ENCODE measurements around the gene MRPL24. TPM values are rescaled to one million over a fixed set of nuclear protein-coding genes. Genes with fewer than 3 reads are reported as not detected.

Gene MRPL24
- total and polyA plus RNA-seq, 10 donors = 15.2 to 83.5 (median 41.0) TPM

DNA sequence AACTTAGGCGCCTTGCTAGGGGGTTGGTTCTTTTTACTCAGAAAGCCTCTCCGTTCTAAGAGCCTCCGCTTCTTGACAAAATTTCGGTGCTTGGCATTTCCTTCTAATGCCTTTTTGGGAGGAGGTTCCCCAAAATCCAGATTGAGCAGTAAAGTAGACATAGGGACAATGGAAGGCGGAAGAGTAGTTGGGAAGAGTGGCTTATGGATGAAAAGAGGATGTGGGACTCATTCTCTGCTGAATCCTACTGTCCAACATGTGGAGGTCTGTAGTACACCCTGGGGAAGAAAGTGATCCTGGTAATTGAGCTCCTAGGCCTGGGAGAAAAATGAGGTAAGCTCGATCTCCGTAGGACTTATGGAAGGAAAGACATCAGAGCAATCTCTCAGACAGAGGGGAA, 13.4 kb downstream of the MRPL24 start:
- Histone ChIP-seq H3K27ac (peak overlapping the region; percentile 96 to 99 (median 98)), H3K4me3 (peak overlapping the region; percentile 59 to 90 (median 78)), H3K36me3 (peaks cover 0 to 52% (median 26%) of the 10 kb centered on the region in 6 donors), H3K9me3 (no peaks in the 10 kb centered on the region), H3K4me1 (peaks cover 36 to 76% (median 54%) of the 10 kb centered on the region in 6 donors), H3K27me3 (replicated peaks in 1 of 7) (no peaks in the 10 kb centered on the region)
- intact Hi-C loops (cut with DNase I; ENCODE audit: low total_unique reads) = loop anchor here (2.0 to 10.0 kb wide), 2 partner anchors 39 to 157 kb away; no protein-coding TSS in a partner anchor
- DNase-seq = no peak
- TF ChIP-seq POLR2AphosphoS5 (IDR thresholded peaks at IDR 0.05) (no peak), POLR2A (IDR thresholded peaks at IDR 0.05) (no peak), CTCF (IDR thresholded peaks at IDR 0.05 in 8 of 11, conservative IDR thresholded peaks at IDR 0.05 in 3 of 11) (no peak)
- WGBS, 5 donors = 35 to 42% (median 40%) methylated on average over 7 of the region's 7 CpGs

- DNase-seq = no peak
- H3K4me3 ChIP-seq = peak overlapping the region in 7 of 8 donors; percentile 3 to 90 (median 78)
These were observed 14.2 kb downstream of the MRPL24 start for GRCh38 chr1:156726549-156727226.

DNA sequence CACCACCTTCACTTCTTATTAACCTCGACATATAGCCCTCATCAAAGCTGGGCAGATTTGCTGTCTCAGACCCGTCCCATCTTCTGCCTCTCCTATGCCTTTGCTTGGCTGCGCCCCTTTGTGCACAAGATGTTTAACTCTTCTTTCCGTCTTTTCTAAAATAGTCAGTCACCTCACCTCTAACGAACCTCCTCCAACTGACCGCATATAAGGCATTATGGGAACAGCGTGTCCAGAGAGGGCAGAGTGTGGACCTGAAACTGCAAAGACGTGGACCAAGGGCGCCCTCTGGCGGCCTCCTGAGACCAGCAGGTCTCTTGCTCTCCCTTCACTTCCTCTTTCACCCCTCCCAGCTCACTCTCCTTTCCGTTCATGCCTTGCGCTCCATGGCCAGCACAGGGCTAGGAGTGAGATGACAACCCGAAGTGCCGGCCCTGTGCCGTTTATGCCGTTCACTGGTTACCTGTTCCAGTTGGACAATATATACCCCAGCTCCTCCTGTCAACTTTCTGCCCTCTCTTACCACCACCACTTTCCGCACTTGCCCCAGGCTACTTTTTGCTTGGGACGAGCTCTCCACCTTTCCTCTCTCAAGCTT, 15.1 kb downstream of the MRPL24 start:
- peak overlapping the region in 5 of 8 donors; percentile 23 to 99 (median 61) for H3K27ac ChIP-seq
- peak; percentile 95 for DNase-seq
- peaks cover 0 to 59% (median 39%) of the 10 kb centered on the region in 6 donors for H3K36me3 ChIP-seq
- no peaks in the 10 kb centered on the region for H3K27me3 ChIP-seq (replicated peaks in 1 of 7)
- H3K4me3 ChIP-seq = peak overlapping the region; percentile 6 to 90 (median 72)
- no peaks in the 10 kb centered on the region for H3K9me3 ChIP-seq
- TF ChIP-seq CTCF (IDR thresholded peaks at IDR 0.05 in 8 of 11, conservative IDR thresholded peaks at IDR 0.05 in 3 of 11) (peak; percentile 84 to 98 (median 96)), POLR2AphosphoS5 (IDR thresholded peaks at IDR 0.05) (peak; percentile 33 to 65 (median 58)), POLR2A (IDR thresholded peaks at IDR 0.05) (no peak)
- H3K4me1 ChIP-seq = peaks cover 36 to 79% (median 54%) of the 10 kb centered on the region in 6 donors
- intact Hi-C loops (cut with DNase I; ENCODE audit: low total_unique reads) = loop anchor here (2.0 to 10.0 kb wide), 2 partner anchors 37 to 159 kb away; no protein-coding TSS in a partner anchor
- WGBS, 5 donors = 12 to 17% (median 14%) methylated on average over 18 of the region's 18 CpGs

More at GRCh38 chr1:156726549-156727226, 14.2 kb downstream of the MRPL24 start:
- intact Hi-C loops (cut with DNase I; ENCODE audit: low total_unique reads) = loop anchor here (2.0 to 10.0 kb wide), 2 partner anchors 38 to 158 kb away; no protein-coding TSS in a partner anchor
- Histone ChIP-seq H3K4me1 (peaks cover 36 to 79% (median 54%) of the 10 kb centered on the region in 6 donors), H3K27ac (peak overlapping the region in 4 of 8 donors; percentile 44 to 99 (median 80)), H3K36me3 (peaks cover 0 to 52% (median 29%) of the 10 kb centered on the region in 6 donors), H3K9me3 (no peaks in the 10 kb centered on the region), H3K27me3 (replicated peaks in 1 of 7) (no peaks in the 10 kb centered on the region)
- WGBS, 5 donors = 47 to 65% (median 54%) methylated on average over 14 to 15 of the region's 15 CpGs
- no peak for TF ChIP-seq POLR2AphosphoS5 (IDR thresholded peaks at IDR 0.05)
- TF ChIP-seq POLR2A (IDR thresholded peaks at IDR 0.05) = no peak
- TF ChIP-seq CTCF (IDR thresholded peaks at IDR 0.05 in 8 of 11, conservative IDR thresholded peaks at IDR 0.05 in 3 of 11) = peak in 9 of 11 experiments; percentile 22 to 56 (median 41)

Measured in spleen (tissue), 11 donors.